MCF 10A (cell line): ENCODE data around the gene CLECL1. TPM values are rescaled to one million over a fixed set of nuclear protein-coding genes. Genes with fewer than 3 reads are reported as not detected.
"Not testable (repeated sequence)": the region's sequence is repeated elsewhere in the genome, so short reads cannot be mapped to it uniquely, and the experiment has no call there.

Experiments
- BruUV-seq: library from RNA; stranded (reverse); fragments of 400-500 nt; replicated peaks from 2 replicates; lab custom pipeline; 2021; lab: Mats Ljungman, UMichigan
- CTCF ChIA-PET: fragments of 300-600 bp; sonication (Branson Sonifier 250); formaldehyde crosslinking; extraction: SDS; loops from one replicate; lab custom pipeline; 2021; ENCODE audit warnings: antibody characterized with exemption, inconsistent platforms; lab: Yijun Ruan, JAX
- POLR2A ChIA-PET: fragments of 300-600, 350-650 bp; sonication (Branson Sonifier 250); formaldehyde crosslinking; extraction: SDS; loops from one replicate; lab custom pipeline; 2020; ENCODE audit warnings: antibody characterized with exemption, inconsistent platforms; lab: Yijun Ruan, JAX
- DNase-seq: peaks from one replicate; pipeline ENCODE4 v3.0.0-alpha.2; 2018; ENCODE audit not compliant: unreplicated experiment
- H3K27ac Mint-ChIP-seq: one replicate; pipeline ENCODE4 v1.8.0; 2022; ENCODE audit warnings: mild to moderate bottlenecking, low read depth, mixed read lengths; ENCODE audit not compliant: unreplicated experiment
- H3K27me3 Mint-ChIP-seq: one replicate; pipeline ENCODE4 v1.8.0; 2022; ENCODE audit warnings: mixed read lengths; ENCODE audit not compliant: insufficient read depth, unreplicated experiment
- H3K36me3 Mint-ChIP-seq: one replicate; pipeline ENCODE4 v1.8.0; 2022; ENCODE audit warnings: mild to moderate bottlenecking, moderate library complexity, mixed read lengths; ENCODE audit not compliant: insufficient read depth, unreplicated experiment
- H3K4me1 Mint-ChIP-seq: one replicate; pipeline ENCODE4 v1.8.0; 2022; ENCODE audit warnings: mixed read lengths; ENCODE audit not compliant: insufficient read depth, unreplicated experiment
- H3K4me3 Mint-ChIP-seq: one replicate; pipeline ENCODE4 v1.8.0; 2022; ENCODE audit warnings: mild to moderate bottlenecking, moderate library complexity, mixed read lengths; ENCODE audit not compliant: unreplicated experiment
- H3K9me3 Mint-ChIP-seq: one replicate; pipeline ENCODE4 v1.8.0; 2022; ENCODE audit warnings: mixed read lengths; ENCODE audit not compliant: unreplicated experiment
- CTCF ChIP-seq: fragments of 200-600 bp; IDR thresholded peaks from one replicate; pipeline ENCODE4 v1.8.0; 2022; ENCODE audit warnings: antibody characterized with exemption, mild to moderate bottlenecking; ENCODE audit not compliant: unreplicated experiment
- intact Hi-C: fragments of 100-400 bp; cut with micrococcal nuclease; formaldehyde crosslinking; loops from 2 replicates; pipeline ENCODE4 v1.14.1; 2022
- total RNA-seq: library from RNA; stranded (reverse); gene quantifications from 2 replicates; pipeline ENCODE4 v1.2.3, GENCODE V29; 2022

The CLECL1 gene
- total RNA-seq, 1 experiment from 2014 or later, result not detected

DNA sequence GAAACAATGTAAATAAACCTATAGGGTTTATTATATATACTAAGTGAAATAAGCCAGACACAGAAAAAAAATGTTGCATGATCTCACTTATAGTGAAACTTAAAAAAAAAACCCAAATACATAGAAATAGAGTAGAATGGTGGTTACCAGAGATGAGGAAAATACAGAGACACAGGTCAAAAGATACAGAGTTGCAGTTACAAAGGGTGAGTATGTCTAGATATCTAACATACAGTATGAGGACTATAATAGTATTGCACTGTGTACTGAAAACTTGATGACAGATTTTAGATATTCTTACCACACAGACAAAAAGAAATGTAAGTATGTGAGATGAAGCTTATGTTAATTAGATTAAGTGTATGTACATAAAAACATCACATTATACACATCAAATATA lies 35.3 kb downstream of the CLECL1 start:
- no peak overlapping the region for H3K27ac Mint-ChIP-seq
- no peaks in the 10 kb centered on the region for H3K27me3 Mint-ChIP-seq
- no TSS peak for BruUV-seq
- intact Hi-C loops, result no loop called here
- H3K9me3 Mint-ChIP-seq, result no peaks in the 10 kb centered on the region
- no peak for DNase-seq
- ChIA-PET POLR2A (no interaction called here), CTCF (interaction anchor here (0.5 to 1.7 kb wide), 8 partner anchors 9 to 720 kb away, joined by 3 to 6 read pairs (median 4); no protein-coding TSS in a partner anchor)
- peaks cover 14% of the 10 kb centered on the region for H3K36me3 Mint-ChIP-seq
- H3K4me1 Mint-ChIP-seq, result no peaks in the 10 kb centered on the region
- no peak for TF ChIP-seq CTCF
- no peak overlapping the region for H3K4me3 Mint-ChIP-seq

DNA sequence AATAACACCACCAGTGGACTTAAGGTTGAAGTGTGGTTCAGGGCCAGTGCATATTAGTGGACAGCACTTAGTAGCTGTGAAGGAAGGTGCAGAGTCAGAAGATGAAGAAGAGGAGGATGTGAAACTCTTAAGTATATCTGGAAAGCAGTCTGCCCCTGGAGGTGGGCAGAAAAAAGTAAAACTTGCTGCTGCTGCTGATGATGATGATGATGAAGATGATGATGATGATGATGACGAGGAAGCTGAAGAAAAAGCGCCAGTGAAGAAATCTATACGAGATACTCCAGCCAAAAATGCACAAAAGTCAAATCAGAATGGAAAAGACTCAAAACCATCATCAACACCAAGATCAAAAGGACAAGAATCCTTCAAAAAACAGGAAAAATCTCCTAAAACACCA lies 37.2 kb downstream of the CLECL1 start:
- intact Hi-C loops, CTCF ChIA-PET, H3K4me1 Mint-ChIP-seq, H3K4me3 Mint-ChIP-seq, H3K9me3 Mint-ChIP-seq, DNase-seq, H3K27ac Mint-ChIP-seq, H3K27me3 Mint-ChIP-seq, POLR2A ChIA-PET: not testable (repeated sequence)
- H3K36me3 Mint-ChIP-seq, result peaks cover 24% of the 10 kb centered on the region
- TSS peak; percentile 28 for BruUV-seq

DNA sequence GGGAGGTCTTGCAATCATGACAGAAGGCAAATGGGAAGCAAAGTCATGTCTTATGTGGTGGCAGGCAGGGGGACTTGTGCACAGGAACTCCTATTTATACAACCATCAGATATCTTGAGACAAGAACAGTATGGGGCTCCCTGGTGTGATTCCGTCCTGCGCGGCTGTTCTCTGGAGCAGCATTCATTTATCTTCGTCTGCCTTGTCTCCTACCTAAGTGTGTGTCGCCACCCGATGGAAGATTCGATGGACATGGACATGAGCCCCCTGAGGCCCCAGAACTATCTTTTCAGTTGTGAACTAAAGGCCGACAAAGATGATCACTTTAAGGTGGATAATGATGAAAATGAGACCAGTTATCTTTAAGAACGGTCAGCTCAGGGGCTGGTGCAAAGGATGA lies 37.7 kb downstream of the CLECL1 start:
- H3K27ac Mint-ChIP-seq, H3K9me3 Mint-ChIP-seq, POLR2A ChIA-PET, CTCF ChIA-PET, H3K4me3 Mint-ChIP-seq, intact Hi-C loops, BruUV-seq, H3K4me1 Mint-ChIP-seq, H3K27me3 Mint-ChIP-seq, DNase-seq: not testable (repeated sequence)
- peaks cover 24% of the 10 kb centered on the region for H3K36me3 Mint-ChIP-seq

DNA sequence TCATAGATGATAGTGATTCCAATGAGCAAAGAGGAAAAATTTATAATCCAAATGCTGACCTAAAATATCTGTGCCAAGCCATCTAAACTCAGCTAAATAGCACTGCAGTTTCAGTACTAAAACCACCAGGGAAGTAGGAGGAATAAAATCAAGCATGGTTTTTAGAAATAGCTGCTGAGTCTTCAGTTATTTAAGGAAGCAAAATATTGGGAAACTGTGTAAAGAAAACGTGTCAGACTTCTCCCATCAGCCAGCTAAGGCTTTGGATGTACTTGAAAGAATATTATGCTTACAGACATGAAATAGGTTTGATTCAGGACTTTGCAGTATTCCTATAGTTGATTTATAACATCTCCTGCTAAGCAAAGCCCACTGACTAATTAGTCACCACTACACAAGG lies 38.7 kb downstream of the CLECL1 start:
- H3K4me1 Mint-ChIP-seq, result no peaks in the 10 kb centered on the region
- H3K27ac Mint-ChIP-seq, result no peak overlapping the region
- intact Hi-C loops, result no loop called here
- no TSS peak for BruUV-seq
- H3K4me3 Mint-ChIP-seq, result no peak overlapping the region
- POLR2A ChIA-PET, result interaction anchor here (0.6 kb wide), 1 partner anchor 46 kb away, joined by 3 read pairs; no protein-coding TSS in a partner anchor
- no peak for TF ChIP-seq CTCF
- CTCF ChIA-PET, result interaction anchor here (0.6 kb wide), 1 partner anchor 33 kb away, joined by 3 read pairs; no protein-coding TSS in a partner anchor
- no peaks in the 10 kb centered on the region for H3K27me3 Mint-ChIP-seq
- H3K36me3 Mint-ChIP-seq, result peaks cover 26% of the 10 kb centered on the region
- DNase-seq, result no peak
- H3K9me3 Mint-ChIP-seq, result no peaks in the 10 kb centered on the region

- no peak overlapping the region for H3K4me3 Mint-ChIP-seq
- peak; percentile 34 for DNase-seq
- H3K4me1 Mint-ChIP-seq, result no peaks in the 10 kb centered on the region
- intact Hi-C loops, result no loop called here
- no peak overlapping the region for H3K27ac Mint-ChIP-seq
- CTCF ChIA-PET, result no interaction called here
- no peaks in the 10 kb centered on the region for H3K27me3 Mint-ChIP-seq
- peaks cover 36% of the 10 kb centered on the region for H3K36me3 Mint-ChIP-seq
- BruUV-seq, result no TSS peak
- no peaks in the 10 kb centered on the region for H3K9me3 Mint-ChIP-seq
- POLR2A ChIA-PET, result no interaction called here
- TF ChIP-seq CTCF, result no peak
Observed at GRCh38 chr12:9692909-9693308, 40.0 kb downstream of the CLECL1 start.
